GM19452 (cell line): ENCODE measurements around the gene C10orf105.

Experiments
- ATAC-seq: cut with Tn5 transposase; IDR thresholded peaks from one replicate; pipeline ENCODE4 v1.9.1; 2021; ENCODE audit not compliant: unreplicated experiment

C10orf105 gene

DNA sequence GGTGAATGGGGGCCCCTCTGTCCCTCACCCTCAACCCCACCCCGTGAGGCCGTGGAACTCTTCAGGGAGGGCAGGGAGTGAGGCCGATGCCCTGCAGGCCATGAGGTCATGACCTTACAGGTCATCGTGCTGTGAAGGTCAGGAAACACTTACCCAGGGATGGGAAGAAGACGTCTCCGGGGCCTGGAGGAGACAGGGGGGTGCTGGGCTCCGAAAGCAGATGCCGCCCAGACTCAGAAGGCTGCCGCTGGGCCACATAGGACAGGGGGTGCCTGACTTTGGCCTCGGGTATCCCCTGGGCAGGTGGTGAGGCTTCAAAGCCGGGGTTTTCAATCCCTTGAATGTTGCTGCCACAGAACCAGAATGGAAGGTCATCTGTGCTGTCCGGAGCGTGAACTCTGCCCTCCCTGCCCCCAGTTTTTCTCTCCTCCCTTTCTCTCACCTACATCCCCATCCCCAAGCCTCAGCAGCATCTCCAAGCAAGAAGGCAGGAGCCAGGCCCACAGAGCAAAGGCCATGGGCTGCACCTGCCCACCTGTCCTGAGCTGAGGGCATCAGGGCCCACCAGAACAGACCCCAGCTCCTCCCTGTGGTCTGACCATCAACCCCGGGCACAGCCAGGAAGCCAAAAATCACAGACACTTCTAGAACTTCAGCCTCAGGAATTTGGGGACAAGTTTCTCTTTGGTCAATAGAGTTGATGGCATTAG is 32.1 kb upstream of the C10orf105 start:
- no peak for ATAC-seq

- ATAC-seq = no peak
Observed at GRCh38 chr10:71750986-71751385, 31.4 kb upstream of the C10orf105 start.

DNA sequence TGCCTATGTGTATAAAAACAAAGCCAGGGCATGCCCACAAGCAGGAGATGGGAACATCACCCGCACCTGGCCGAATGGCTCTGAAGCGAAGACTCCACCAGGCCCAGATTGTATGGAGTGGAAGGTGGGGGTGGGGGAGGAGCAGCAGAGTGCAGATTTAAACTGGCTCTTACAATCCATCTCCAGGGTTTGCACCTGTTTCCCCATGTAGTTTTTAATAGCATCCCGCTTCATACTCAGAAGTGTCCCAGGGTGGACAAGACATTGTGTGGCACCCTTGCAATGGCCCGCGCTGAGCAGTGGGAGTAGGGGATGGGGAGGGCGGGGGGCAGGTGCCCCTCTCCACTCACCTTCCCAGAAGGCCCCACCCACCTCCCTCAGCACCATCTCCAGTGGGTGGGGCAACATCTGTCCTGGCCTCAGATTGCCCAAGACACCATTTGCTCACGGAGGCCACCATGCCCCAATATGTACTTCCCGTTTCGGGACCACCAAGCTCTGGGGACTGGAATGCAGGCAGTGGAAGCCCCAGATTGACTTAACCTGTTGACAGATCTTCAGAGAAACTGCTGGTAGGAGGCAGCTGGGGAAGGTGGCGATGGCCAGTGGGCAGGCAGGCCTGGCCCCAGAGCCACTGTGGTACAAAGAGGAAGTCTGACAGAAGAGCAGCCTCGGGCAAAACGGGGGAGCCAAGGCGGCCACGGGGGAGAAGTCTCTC is 30.7 kb upstream of the C10orf105 start:
- ATAC-seq = no peak

DNA sequence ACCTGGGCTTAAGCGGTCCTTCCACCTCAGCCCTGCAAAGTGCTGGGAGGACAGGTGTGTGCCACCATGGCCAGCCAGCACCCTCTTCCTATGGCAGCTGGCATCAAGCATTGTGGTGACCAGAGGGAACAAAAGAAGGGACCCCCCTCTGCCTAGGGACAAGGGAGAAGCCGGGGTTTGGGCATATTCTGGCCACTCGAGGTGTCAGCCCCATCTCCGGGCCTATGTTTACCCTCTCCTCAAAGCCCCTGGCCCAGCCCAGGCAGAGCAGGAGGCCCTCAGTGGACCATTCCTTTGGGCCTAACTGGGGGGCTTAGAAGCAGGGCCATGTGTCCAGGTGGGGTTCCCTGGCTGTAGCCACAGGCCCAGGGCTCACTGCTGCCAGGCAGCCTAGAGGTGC is 29.8 kb upstream of the C10orf105 start:
- ATAC-seq = no peak

DNA sequence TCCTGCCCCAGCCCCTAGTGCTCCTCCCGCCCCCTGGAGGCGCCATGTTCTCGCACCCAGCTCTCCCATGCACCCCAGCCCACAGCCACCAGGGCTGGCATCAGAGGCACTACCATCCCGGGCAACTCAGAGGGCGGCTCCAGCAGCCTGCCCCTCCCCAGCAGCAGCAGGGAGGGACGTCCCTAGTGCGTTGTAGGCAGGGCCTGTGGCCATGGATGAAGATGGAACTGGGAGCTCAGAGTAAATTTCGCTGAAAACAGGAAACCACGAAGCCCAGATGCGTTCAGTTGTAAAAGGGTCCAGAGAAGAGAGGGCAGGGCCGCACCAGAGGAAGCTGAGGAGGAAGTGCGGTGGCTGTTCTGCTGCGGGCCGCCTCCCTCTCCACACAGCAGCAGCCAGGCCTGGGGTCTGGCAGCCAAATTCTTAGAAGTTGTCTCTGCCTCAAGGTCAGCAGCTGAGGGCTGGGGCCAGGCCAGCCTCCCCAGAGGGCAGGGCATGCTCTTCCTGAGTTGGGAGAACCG is 29.2 kb upstream of the C10orf105 start:
- ATAC-seq = peak; percentile 66

- ATAC-seq = no peak
Observed at GRCh38 chr10:71747551-71748523, 28.3 kb upstream of the C10orf105 start.

DNA sequence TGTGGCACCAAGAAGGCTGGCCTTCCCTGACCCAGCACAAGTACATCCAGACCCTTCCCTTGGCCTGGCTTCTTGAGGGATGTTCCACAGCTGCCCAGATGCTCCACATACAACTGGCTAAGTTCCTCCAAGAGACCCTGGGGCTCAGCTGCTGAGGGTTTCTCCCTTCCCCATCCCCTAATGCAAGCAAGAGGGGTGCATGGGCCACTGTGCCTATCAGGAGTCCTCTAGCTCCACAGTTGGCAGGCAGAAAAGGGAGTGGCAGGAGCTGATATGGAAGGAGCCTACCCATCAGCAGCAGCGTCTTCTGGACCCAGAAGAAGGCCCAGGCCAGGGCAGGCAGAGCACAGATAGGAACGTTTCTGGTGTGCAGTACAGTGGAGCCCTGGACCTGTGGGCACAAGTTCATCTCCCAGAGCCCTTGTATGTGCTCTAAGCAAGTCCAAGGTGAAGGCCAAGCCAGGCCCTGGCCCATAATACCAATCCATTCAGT is 27.5 kb upstream of the C10orf105 start:
- no peak for ATAC-seq

GRCh38 chr10:71746344-71747037 is 26.9 kb upstream of the C10orf105 start:
- ATAC-seq = no peak

DNA sequence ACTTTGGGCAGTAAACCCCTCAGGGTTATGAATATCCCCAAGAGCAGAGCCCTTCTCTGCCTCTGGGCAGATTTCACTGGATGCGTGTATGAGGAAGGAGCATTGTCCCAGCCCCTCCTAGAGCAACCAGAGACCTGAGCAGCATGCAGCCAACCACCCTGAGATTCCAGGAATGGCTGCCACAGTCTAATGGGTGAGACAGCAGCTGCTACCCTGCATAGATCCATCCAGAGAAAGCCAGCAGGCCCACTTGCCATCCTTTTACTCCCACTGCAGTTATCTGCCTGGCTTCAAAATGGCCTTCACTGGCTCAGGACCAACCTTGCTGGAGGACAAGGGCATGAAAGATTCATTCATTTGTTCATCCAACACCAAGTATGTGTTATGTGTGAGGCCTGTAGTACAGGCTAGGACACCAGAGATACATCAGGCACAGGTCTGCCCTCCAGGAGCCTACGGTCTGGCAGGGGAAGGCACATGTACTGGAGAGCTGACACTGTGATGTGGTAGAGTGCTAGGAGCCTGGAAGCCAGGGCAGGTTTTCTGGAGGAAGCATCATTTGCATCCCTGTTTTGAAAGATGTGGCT is 26.2 kb upstream of the C10orf105 start:
- ATAC-seq = no peak

DNA sequence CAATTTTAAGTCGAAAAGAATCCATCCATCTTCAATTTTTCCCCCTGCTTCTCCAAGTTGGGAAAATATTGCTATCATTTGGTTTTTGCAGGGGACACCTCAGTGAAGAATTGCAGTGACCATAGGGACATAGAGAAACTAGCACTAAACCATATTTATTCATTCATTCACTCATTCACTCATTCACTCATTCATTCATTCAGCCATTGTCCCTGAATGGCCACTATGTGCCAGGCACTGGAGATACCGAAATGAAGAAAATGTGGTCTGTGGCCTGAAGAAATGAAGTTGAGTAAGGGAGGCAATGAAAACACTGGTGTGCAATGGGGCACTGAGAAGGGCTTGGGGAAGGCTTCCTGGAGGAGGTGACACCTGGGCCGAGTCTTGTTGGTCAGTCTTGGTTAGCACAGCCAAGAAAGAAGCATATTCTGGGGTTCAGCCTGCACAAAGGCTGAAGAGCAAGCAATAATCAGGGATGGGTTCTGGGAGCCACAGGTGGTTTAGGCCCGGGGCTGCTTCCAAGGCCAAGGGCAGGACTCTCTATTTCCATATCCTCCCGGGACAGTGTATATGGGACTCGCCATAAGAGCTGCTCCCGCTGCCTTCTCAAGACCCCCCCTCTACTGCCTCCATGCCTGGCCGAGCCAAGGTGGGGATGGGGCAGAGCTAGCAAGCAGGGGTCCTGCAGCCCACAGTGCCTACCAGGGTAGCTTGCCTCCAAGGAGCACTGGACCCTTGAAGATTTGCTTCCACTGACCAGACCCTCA is 25.5 kb upstream of the C10orf105 start:
- no peak for ATAC-seq

DNA sequence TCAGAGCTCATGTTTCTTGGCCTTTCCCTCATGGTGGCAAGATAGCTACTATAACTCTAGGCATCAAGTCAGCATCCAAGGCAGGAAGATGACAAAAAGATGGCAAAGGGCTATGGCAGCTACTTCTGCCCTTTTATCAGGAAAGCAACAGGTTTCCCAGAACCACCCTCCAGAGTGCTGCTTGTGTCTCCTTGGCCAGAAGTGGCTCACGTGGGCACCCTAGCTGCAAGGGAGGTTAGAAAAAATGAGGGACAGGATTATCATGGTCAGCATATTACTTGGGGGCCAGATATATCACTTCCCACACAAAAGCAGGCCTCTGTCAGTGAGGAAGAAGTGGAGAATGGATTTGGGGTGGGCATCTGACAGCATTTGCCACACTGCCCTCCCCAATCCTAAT is 24.3 kb upstream of the C10orf105 start:
- no peak for ATAC-seq

DNA sequence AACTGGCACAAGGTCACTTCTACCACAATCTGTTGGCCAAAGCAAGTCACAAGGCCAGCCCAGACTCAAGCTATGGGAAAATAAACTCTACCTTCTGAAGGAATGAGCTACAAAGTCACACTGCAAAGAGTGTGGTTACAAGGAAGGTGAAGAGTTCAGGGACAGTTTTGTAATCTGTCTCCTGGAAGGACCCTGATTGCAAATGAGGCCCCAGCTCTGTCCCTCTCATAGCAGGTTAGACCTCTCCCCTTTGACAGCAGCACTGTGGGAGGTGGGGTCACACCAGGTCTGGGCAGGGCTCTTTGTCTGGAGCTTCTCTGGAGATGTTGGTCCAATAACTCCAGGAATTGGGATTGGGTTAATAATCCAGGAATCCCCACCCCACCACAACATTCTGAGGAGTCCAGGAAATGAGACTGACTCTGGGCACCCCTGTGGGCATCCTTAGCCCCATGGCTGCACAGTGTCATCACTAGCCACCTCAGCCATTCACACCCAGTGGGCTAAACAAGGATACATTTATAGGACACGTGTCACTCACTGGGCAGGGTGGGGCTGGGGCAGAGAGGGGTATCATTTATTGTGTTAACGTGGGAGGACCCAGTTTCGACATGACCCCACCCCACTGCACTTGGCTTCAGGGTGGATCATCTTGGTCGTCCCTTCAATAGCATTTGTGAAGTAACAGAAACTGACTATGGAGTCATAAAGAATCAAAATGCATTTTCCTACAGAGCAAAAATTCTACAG is 23.7 kb upstream of the C10orf105 start:
- no peak for ATAC-seq

GRCh38 chr10:71742301-71743088 is 22.9 kb upstream of the C10orf105 start:
- no peak for ATAC-seq

- ATAC-seq = no peak
Observed at GRCh38 chr10:71741671-71742070, 22.1 kb upstream of the C10orf105 start.

DNA sequence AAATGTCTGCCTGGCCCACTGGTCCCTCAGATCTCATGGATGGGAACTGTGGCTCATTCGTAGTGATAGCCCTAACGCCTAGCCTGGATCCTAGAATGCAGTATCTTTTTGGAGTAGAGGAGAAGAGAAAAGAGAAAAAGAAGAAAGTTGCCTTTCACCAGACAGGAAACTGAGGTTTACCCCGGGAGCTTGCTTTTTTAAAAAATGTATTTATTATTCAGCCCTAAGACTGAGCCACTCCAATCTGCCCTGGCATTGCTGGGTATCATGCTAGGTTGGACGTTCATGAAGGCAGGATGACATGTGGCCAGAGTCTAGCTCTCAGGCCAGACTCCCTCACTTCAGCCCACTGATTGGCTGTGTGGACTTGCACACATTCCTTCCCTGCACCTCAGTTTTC is 21.5 kb upstream of the C10orf105 start:
- ATAC-seq = no peak

- no peak for ATAC-seq
Observed at GRCh38 chr10:71740069-71740653, 20.6 kb upstream of the C10orf105 start.

DNA sequence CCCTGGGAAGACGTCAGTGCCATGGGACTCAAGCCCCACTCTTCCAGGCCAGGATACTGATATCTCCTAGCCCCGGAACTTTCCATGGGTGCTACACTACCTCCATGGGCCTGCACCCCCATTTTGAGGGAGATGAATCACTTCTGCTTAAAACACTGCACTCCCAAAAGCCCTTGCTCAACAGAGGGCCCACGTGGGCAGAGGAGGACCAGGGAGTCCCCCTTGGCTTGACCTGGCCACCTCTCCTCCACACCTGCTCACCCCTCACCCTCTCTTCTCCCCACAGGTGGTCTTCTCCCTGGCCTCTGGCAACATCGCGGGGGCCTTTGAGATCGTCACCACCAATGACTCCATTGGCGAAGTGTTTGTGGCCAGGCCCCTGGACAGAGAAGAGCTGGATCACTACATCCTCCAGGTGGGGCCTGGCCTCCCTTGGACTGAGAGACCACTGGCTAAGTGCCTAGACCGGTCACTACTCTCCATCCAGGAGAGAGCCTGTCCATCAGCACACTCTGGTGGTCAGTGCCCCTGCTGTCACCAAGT is 19.9 kb upstream of the C10orf105 start:
- ATAC-seq = no peak
